ENCODE data around the gene CAPN10. TPM values are rescaled to one million over a fixed set of nuclear protein-coding genes. Genes with fewer than 3 reads are reported as not detected.

Gene CAPN10
- total and polyA plus RNA-seq, 2 experiments from 2014 or later = 24.2 to 28.8 TPM

- Histone ChIP-seq H3K4me1 (ENCODE audit: insufficient read depth) (peaks cover 12% of the 10 kb centered on the region), H3K4me2 (peak overlapping the region; percentile 59), H3K36me3 (replicated peaks; ENCODE audit: insufficient read depth, low read depth) (no peaks in the 10 kb centered on the region), H3K9me2 (replicated peaks; ENCODE audit: insufficient read depth) (no peaks in the 10 kb centered on the region), H2AFZ (no peak overlapping the region), H3K9me3 (ENCODE audit: low read depth) (no peaks in the 10 kb centered on the region), H4K20me1 (ENCODE audit: insufficient read depth, poor library complexity, severe bottlenecking) (no peaks in the 10 kb centered on the region), H3K27me3 (no peaks in the 10 kb centered on the region), H3K79me2 (peaks cover 10% of the 10 kb centered on the region), H3K27ac (peak overlapping the region; percentile 82), H3K4me3 (no peak overlapping the region)
- 85% methylated on average over 19 of the region's 19 CpGs for WGBS (ENCODE audit: low lambda C conversion rate, missing lambda C conversion rate)
- DNase-seq (ENCODE audit: low spot score) = peak; percentile 63
- TF ChIP-seq EZH2phosphoT487 (IDR thresholded peaks at IDR 0.05; ENCODE audit: low read depth, severe bottlenecking, unreplicated experiment) (no peak), EZH2 (IDR thresholded peaks at IDR 0.05; ENCODE audit: borderline replicate concordance) (no peak), CTCF (IDR thresholded peaks at IDR 0.05; ENCODE audit: poor library complexity) (no peak)
Observed at GRCh38 chr2:240604939-240605716, 18.6 kb downstream of the CAPN10 start.

GRCh38 chr2:240605867-240606743 is 19.6 kb downstream of the CAPN10 start:
- WGBS (ENCODE audit: low lambda C conversion rate, missing lambda C conversion rate) = 93% methylated on average over 12 of the region's 12 CpGs
- no peak overlapping the region for H3K4me3 ChIP-seq
- no peak overlapping the region for H2AFZ ChIP-seq
- H3K4me2 ChIP-seq = peak overlapping the region; percentile 59
- no peaks in the 10 kb centered on the region for H4K20me1 ChIP-seq (ENCODE audit: insufficient read depth, poor library complexity, severe bottlenecking)
- H3K27me3 ChIP-seq = no peaks in the 10 kb centered on the region
- no peaks in the 10 kb centered on the region for H3K9me3 ChIP-seq (ENCODE audit: low read depth)
- H3K27ac ChIP-seq = peak overlapping the region; percentile 82
- no peaks in the 10 kb centered on the region for H3K36me3 ChIP-seq (replicated peaks; ENCODE audit: insufficient read depth, low read depth)
- H3K9me2 ChIP-seq (replicated peaks; ENCODE audit: insufficient read depth) = no peaks in the 10 kb centered on the region
- DNase-seq (ENCODE audit: low spot score) = no peak
- peaks cover 12% of the 10 kb centered on the region for H3K4me1 ChIP-seq (ENCODE audit: insufficient read depth)
- H3K79me2 ChIP-seq = peaks cover 12% of the 10 kb centered on the region
- TF ChIP-seq EZH2phosphoT487 (IDR thresholded peaks at IDR 0.05; ENCODE audit: low read depth, severe bottlenecking, unreplicated experiment) (no peak), CTCF (IDR thresholded peaks at IDR 0.05; ENCODE audit: poor library complexity) (no peak), EZH2 (IDR thresholded peaks at IDR 0.05; ENCODE audit: borderline replicate concordance) (no peak)

GRCh38 chr2:240611601-240612210 is 25.2 kb downstream of the CAPN10 start:
- Histone ChIP-seq H3K9me2 (replicated peaks; ENCODE audit: insufficient read depth) (no peaks in the 10 kb centered on the region), H3K79me2 (peaks cover 15% of the 10 kb centered on the region), H3K36me3 (replicated peaks; ENCODE audit: insufficient read depth, low read depth) (no peaks in the 10 kb centered on the region), H3K9me3 (ENCODE audit: low read depth) (no peaks in the 10 kb centered on the region), H2AFZ (no peak overlapping the region), H3K27ac (no peak overlapping the region), H3K27me3 (no peaks in the 10 kb centered on the region), H4K20me1 (ENCODE audit: insufficient read depth, poor library complexity, severe bottlenecking) (no peaks in the 10 kb centered on the region), H3K4me3 (no peak overlapping the region), H3K4me2 (no peak overlapping the region), H3K4me1 (ENCODE audit: insufficient read depth) (no peaks in the 10 kb centered on the region)
- TF ChIP-seq CTCF (IDR thresholded peaks at IDR 0.05; ENCODE audit: poor library complexity) (no peak), EZH2phosphoT487 (IDR thresholded peaks at IDR 0.05; ENCODE audit: low read depth, severe bottlenecking, unreplicated experiment) (no peak), EZH2 (IDR thresholded peaks at IDR 0.05; ENCODE audit: borderline replicate concordance) (no peak)
- no peak for DNase-seq (ENCODE audit: low spot score)
- 98% methylated on average over 10 of the region's 10 CpGs for WGBS (ENCODE audit: low lambda C conversion rate, missing lambda C conversion rate)
